ENCODE measurements around the gene CHRDL2. TPM values are rescaled to one million over a fixed set of nuclear protein-coding genes. Genes with fewer than 3 reads are reported as not detected.

The CHRDL2 gene
- not detected in 2 replicates for total RNA-seq

GRCh38 chr11:74731301-74732094 lies at the start of gene CHRDL2:
Gene CHRDL2 (minus strand): TSS chr11:74731426. CDS start chr11:74730888, 538 bp downstream.

GRCh38 chr11:74748211-74749126 lies 17.2 kb upstream of the CHRDL2 start, which contains the start of gene RNF169:
Gene RNF169 (plus strand): TSS chr11:74748849. CDS start chr11:74748881, 32 bp downstream.

Other genes with a start within 250 kb of the CHRDL2 start
- gene LIPT2, start 237.7 kb downstream of the CHRDL2 start, total RNA-seq: 4.0 and 5.7 TPM in 2 replicates
- gene POLD3, start 138.8 kb downstream of the CHRDL2 start, total RNA-seq: 10.6 and 11.6 TPM in 2 replicates
- gene RNF169, start 17.4 kb upstream of the CHRDL2 start, total RNA-seq: 11.2 and 16.3 TPM in 2 replicates
- 8.1 and 12.2 TPM in 2 replicates for gene XRRA1, start 217.7 kb upstream of the CHRDL2 start, total RNA-seq
- gene SPCS2, start 217.8 kb upstream of the CHRDL2 start, total RNA-seq: 35.3 and 49.0 TPM in 2 replicates